HG03196 (cell line): ENCODE measurements around the gene NME9.

Experiments used
- ATAC-seq: cut with Tn5 transposase; IDR thresholded peaks from one replicate; pipeline ENCODE4 v1.9.1; 2021; ENCODE audit not compliant: unreplicated experiment

NME9 gene

GRCh38 chr3:138284079-138284478 lies 45.6 kb downstream of the NME9 start:
- ATAC-seq: no peak

- ATAC-seq: no peak
Measured at GRCh38 chr3:138282836-138283235, 46.8 kb downstream of the NME9 start.

- ATAC-seq: no peak
Measured at GRCh38 chr3:138281561-138281960, 48.1 kb downstream of the NME9 start.

- ATAC-seq: no peak
Measured at GRCh38 chr3:138271189-138271794, 58.4 kb downstream of the NME9 start.

GRCh38 chr3:138270245-138270644 lies 59.4 kb downstream of the NME9 start:
- ATAC-seq: no peak

GRCh38 chr3:138267083-138267482 lies 62.6 kb downstream of the NME9 start:
- no peak for ATAC-seq

GRCh38 chr3:138265745-138266144 lies 63.9 kb downstream of the NME9 start:
- ATAC-seq: no peak

GRCh38 chr3:138263104-138263503 lies 66.5 kb downstream of the NME9 start:
- ATAC-seq: no peak

DNA sequence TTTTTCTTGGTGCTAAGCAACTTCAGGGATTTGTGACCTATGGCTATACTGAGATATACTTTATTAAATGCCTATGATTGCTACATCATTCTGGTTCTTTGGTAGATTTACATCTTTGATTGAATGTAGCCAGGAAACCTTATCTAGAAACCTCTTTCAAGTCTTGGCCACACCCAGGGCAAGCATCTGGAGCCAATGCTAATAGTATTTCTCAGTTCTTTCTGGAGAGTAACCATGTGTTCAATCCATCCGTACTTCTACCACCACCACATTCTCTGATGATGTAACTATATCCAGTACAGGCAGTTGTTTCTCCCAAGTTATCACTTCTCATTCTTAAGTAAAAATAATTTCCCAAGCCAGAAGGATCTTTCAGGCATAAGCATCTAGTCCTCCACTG lies 69.0 kb downstream of the NME9 start:
- no peak for ATAC-seq

- ATAC-seq: no peak
Measured at GRCh38 chr3:138259126-138259525, 70.5 kb downstream of the NME9 start.

GRCh38 chr3:138257986-138258385 lies 71.7 kb downstream of the NME9 start:
- ATAC-seq: no peak

DNA sequence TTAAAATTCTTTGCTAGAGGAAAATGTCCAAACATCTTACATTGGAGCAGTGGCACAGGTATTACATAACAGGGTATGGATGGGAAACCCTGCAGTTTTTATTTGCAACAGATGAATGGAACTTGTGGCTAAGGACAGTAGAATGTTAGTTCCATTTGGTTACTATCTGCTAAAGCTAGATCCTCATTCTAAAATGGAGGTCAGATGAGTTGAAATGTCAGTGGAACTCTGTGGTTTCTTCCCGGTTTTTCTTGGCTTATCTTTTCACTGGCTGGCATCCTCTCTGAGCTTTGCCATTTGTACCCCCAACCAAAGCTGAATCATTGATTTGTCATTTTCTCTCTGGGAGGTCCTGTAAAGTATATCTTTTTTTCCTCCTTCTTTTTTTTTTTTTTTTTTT lies 73.6 kb downstream of the NME9 start:
- no peak for ATAC-seq

GRCh38 chr3:138254216-138254615 lies 75.4 kb downstream of the NME9 start:
- ATAC-seq: no peak

DNA sequence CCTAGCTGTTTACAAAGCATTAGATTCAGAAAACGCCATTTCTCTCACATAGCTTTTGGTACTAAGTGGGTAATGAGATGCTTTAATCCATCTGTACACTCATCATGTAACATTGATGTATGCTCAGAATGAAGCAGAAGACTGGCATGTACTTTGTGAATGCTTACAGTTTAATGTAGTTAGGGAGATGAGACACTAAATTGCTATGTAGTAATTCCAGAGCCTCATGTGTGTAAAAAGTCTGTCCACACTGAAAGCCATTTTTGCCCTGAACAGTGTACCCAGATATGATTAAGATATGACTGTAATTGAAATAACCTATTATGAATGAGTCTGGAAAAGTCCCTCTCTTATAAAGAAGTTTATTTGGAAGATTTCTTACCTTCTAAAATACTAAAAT lies 76.0 kb downstream of the NME9 start:
- ATAC-seq: no peak
